Measurements from ENCODE around the gene SYNGR3.
A peak's percentile ranks its signal among the peaks of the same experiment; 100 is the strongest.

The SYNGR3 gene

DNA sequence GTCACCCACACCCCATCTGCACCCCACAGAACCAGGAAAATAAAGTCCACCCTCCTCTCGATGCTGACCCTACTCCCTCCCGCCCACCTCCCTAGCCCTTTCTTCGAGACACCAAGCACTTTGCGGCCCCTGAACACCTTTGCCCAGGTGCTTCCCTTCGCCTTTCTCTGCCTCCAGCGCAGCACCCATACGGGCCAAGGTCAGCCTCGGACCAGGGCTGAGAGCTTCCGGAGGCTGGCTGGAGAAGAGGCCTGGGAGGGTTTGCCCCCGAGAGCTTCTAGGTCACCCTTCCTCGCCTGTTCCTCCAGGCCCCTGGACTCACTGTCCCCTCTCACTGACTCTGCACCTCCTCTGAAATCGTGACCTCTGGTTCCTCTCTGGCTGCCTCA is 34.3 kb downstream of the SYNGR3 start:
- Histone ChIP-seq H3K79me2 (ENCODE audit: control insufficient read depth, low read length) (no peaks in the 10 kb centered on the region), H3K36me3 (ENCODE audit: control insufficient read depth, low read length) (no peaks in the 10 kb centered on the region), H3F3A (ENCODE audit: control insufficient read depth, insufficient read depth) (no peaks in the 10 kb centered on the region; the same call in 1 of the 2 replicates), H3K9me3 (ENCODE audit: control insufficient read depth, insufficient read depth, low read length) (no peaks in the 10 kb centered on the region), H3K4me1 (ENCODE audit: control insufficient read depth, low read length) (peaks cover 19% of the 10 kb centered on the region), H3K4me2 (ENCODE audit: low read length) (no peak overlapping the region), H3K27ac (ENCODE audit: low read depth, low read length) (no peak overlapping the region), H3K9me2 (replicated peaks; ENCODE audit: control insufficient read depth, low read length) (no peaks in the 10 kb centered on the region), H3K27me3 (ENCODE audit: control insufficient read depth, low read length) (peaks cover 60% of the 10 kb centered on the region), H3K4me3 (ENCODE audit: low read length) (no peak overlapping the region), H4K20me1 (ENCODE audit: control insufficient read depth, insufficient read depth, low read depth, low read length) (no peaks in the 10 kb centered on the region; the same call in 1 of the 2 replicates)
- no peak for TF ChIP-seq EZH2phosphoT487 (IDR thresholded peaks at IDR 0.05; ENCODE audit: borderline replicate concordance, low read length)
- TF ChIP-seq, protein P1, sequence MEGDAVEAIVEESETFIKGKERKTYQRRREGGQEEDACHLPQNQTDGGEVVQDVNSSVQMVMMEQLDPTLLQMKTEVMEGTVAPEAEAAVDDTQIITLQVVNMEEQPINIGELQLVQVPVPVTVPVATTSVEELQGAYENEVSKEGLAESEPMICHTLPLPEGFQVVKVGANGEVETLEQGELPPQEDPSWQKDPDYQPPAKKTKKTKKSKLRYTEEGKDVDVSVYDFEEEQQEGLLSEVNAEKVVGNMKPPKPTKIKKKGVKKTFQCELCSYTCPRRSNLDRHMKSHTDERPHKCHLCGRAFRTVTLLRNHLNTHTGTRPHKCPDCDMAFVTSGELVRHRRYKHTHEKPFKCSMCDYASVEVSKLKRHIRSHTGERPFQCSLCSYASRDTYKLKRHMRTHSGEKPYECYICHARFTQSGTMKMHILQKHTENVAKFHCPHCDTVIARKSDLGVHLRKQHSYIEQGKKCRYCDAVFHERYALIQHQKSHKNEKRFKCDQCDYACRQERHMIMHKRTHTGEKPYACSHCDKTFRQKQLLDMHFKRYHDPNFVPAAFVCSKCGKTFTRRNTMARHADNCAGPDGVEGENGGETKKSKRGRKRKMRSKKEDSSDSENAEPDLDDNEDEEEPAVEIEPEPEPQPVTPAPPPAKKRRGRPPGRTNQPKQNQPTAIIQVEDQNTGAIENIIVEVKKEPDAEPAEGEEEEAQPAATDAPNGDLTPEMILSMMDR (IDR thresholded peaks at IDR 0.05; ENCODE audit: low read depth, low read length, poor library complexity, severe bottlenecking) = no peak

DNA sequence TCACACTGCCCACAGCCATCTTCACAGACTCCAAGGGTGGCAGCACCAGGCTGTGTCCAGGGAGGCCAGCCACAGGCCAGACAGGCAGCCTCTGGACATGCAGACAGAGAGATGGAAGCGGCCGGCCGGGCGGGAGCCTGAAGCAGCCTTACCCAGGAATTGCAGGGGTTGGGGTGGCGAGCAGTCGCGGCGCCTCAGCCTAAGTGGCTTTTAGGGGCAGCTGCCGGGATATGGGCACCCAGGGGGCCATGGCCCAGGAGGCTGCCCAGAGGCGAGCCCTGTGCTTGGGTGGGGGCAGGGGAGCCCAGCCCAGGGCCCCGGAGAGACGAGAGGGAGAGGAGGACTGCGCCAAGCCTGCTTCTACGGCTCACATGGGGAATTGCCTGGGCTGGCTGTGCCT is 35.5 kb downstream of the SYNGR3 start:
- Histone ChIP-seq H3K4me2 (ENCODE audit: low read length) (no peak overlapping the region), H3K4me3 (ENCODE audit: low read length) (no peak overlapping the region), H3K27ac (ENCODE audit: low read depth, low read length) (no peak overlapping the region), H3K27me3 (ENCODE audit: control insufficient read depth, low read length) (peaks cover 50% of the 10 kb centered on the region), H3K4me1 (ENCODE audit: control insufficient read depth, low read length) (peaks cover 19% of the 10 kb centered on the region), H3K79me2 (ENCODE audit: control insufficient read depth, low read length) (no peaks in the 10 kb centered on the region), H3K9me2 (replicated peaks; ENCODE audit: control insufficient read depth, low read length) (no peaks in the 10 kb centered on the region), H3K36me3 (ENCODE audit: control insufficient read depth, low read length) (no peaks in the 10 kb centered on the region), H3F3A (ENCODE audit: control insufficient read depth, insufficient read depth) (no peaks in the 10 kb centered on the region; the same call in 1 of the 2 replicates), H3K9me3 (ENCODE audit: control insufficient read depth, insufficient read depth, low read length) (no peaks in the 10 kb centered on the region), H4K20me1 (ENCODE audit: control insufficient read depth, insufficient read depth, low read depth, low read length) (no peaks in the 10 kb centered on the region; the same call in 1 of the 2 replicates)
- TF ChIP-seq, protein P1 (IDR thresholded peaks at IDR 0.05; ENCODE audit: low read depth, low read length, poor library complexity, severe bottlenecking) = no peak
- TF ChIP-seq EZH2phosphoT487 (IDR thresholded peaks at IDR 0.05; ENCODE audit: borderline replicate concordance, low read length) = no peak

DNA sequence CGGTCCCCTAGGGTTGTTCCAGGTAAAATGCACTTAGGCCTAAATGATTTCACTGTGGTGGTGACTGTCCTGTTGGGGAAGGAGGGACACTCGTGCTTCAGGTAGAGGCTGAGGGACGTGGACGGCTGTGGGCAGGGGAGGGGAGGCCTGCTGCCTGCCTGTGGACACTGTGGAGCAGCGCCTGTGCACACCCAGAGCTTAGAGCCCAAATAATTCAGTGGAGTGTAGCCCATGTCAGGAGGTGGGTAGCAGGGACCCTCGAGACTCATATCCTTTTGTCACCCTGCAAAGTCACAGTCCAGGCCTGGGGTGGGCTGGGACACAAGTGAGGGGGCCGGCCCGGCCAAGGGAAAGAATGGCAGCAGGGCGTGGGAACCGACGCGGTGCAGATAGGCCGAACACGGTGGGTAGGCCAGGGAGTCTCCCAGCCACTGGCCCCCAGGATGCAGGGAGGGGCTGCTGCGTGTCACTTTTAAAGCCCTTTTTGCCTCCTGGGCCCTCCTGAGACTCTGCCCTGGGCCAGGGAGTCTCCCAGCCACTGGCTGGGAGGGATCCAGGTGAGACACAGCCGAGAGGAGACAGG is 36.2 kb downstream of the SYNGR3 start:
- Histone ChIP-seq H3F3A (ENCODE audit: control insufficient read depth, insufficient read depth) (no peaks in the 10 kb centered on the region; the same call in 1 of the 2 replicates), H3K4me2 (ENCODE audit: low read length) (no peak overlapping the region; the same call in 1 of the 2 replicates), H3K27ac (ENCODE audit: low read depth, low read length) (no peak overlapping the region), H3K9me2 (replicated peaks; ENCODE audit: control insufficient read depth, low read length) (no peaks in the 10 kb centered on the region), H3K9me3 (ENCODE audit: control insufficient read depth, insufficient read depth, low read length) (no peaks in the 10 kb centered on the region), H3K27me3 (ENCODE audit: control insufficient read depth, low read length) (peaks cover 44% of the 10 kb centered on the region), H3K4me1 (ENCODE audit: control insufficient read depth, low read length) (peaks cover 19% of the 10 kb centered on the region), H3K79me2 (ENCODE audit: control insufficient read depth, low read length) (no peaks in the 10 kb centered on the region), H4K20me1 (ENCODE audit: control insufficient read depth, insufficient read depth, low read depth, low read length) (no peaks in the 10 kb centered on the region; the same call in 1 of the 2 replicates), H3K36me3 (ENCODE audit: control insufficient read depth, low read length) (no peaks in the 10 kb centered on the region), H3K4me3 (ENCODE audit: low read length) (no peak overlapping the region; the same call in 1 of the 2 replicates)
- TF ChIP-seq, protein P1 (IDR thresholded peaks at IDR 0.05; ENCODE audit: low read depth, low read length, poor library complexity, severe bottlenecking) = no peak
- TF ChIP-seq EZH2phosphoT487 (IDR thresholded peaks at IDR 0.05; ENCODE audit: borderline replicate concordance, low read length) = 0 out of 2 replicates have a peak, but pooled peaks have one; percentile 20
